ENCODE measurements around the gene ZNF469.
"Not testable (repeated sequence)": the region's sequence is repeated elsewhere in the genome, so short reads cannot be mapped to it uniquely, and the experiment has no call there.

Gene ZNF469

DNA sequence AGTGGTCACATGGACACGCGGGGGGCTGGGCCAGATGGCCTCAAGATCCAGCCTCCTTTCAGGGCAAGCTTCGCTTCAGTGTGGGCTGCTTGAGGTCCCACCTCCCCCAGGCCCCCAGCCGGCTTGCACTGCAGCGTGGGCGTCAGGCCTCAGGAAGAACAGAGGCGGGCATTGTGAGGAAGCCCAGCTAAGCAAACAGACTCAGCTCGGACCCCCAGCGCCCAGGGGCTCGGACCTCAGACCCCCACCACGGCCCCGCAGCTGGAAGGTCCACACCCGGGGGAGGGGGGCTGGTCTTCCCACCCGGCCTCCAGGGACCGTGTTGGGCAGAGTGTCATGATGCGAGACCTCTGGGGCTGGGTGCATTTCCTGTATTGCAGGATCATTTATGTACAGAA, 24.7 kb upstream of the ZNF469 start:
- DNase-seq (ENCODE audit: low spot score) (peak; percentile 62), FAIRE-seq (no peak)

DNA sequence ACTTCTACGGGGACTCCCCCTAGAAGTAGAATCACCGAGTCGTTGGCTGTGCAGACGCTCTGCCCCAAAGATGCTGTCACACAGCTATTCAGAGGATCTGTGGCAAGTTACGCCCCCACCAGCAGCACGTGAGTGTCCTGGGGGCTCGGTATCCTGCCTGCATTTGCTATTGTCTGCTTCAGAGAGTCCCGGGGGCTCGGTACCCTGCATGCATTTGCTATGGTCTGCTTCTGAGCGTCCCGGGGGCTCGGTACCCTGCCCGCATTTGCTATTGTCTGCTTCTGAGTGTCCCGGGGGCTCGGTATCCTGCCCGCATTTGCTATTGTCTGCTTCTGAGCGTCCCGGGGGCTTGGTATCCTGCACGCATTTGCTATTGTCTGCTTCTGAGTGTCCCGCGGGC, 23.8 kb upstream of the ZNF469 start:
- DNase-seq (ENCODE audit: low spot score) (no peak), FAIRE-seq (no peak)

DNA sequence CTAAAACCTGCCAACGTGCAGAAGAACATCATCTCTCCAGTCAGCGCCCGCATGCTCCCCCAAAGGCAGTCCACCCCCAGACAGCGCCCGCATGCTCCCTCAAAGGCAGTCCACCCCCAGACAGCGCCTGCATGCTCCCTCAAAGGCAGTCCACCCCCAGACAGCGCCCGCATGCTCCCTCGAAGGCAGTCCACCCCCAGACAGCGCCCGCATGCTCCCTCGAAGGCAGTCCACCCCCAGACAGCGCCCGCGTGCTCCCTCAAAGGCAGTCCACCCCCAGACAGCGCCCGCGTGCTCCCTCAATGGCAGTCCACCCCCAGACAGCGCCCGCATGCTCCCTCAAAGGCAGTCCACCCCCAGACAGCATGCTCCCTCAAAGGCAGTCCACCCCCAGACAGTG, 22.4 kb upstream of the ZNF469 start:
- not testable (repeated sequence) for DNase-seq (ENCODE audit: low spot score); FAIRE-seq

DNA sequence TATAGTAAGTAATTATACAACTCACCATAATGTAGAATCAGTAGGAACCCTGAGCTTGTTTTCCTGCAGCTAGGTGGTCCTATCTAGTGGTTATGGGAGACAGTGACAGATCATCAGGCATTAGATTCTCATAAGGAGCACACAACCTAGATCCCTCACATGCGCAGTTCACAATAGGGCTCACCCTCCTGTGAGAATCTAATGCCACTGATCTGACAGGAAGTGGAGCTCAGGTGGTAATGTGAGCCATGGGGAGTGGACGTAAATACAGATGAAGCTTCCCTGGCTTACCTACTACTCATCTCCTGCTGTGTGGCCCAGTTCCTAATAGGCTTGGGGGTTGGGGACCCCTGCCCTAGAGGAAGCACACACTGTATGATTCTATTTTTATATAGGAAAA, 21.8 kb upstream of the ZNF469 start:
- DNase-seq (ENCODE audit: low spot score) (no peak), FAIRE-seq (no peak)

DNA sequence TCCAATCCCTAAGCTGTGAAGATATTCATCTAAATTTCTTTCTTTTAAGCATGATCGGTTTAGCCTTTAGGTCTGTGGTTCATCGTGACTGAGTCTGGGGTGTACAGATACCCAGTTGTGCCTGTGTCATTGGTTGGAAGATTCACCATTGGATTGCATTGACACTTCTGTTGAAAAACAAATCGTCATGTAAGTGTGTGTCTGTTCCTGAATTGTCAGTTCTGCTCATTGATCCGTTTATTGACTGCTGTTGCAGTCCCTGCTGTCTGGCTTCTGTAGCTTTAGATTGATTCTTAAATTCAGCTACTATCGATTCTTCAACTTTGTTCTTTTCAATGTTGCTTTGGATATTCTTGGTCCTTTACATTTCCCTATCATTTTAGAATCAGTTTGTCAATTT, 21.0 kb upstream of the ZNF469 start:
- DNase-seq (ENCODE audit: low spot score) (no peak), FAIRE-seq (no peak)

DNA sequence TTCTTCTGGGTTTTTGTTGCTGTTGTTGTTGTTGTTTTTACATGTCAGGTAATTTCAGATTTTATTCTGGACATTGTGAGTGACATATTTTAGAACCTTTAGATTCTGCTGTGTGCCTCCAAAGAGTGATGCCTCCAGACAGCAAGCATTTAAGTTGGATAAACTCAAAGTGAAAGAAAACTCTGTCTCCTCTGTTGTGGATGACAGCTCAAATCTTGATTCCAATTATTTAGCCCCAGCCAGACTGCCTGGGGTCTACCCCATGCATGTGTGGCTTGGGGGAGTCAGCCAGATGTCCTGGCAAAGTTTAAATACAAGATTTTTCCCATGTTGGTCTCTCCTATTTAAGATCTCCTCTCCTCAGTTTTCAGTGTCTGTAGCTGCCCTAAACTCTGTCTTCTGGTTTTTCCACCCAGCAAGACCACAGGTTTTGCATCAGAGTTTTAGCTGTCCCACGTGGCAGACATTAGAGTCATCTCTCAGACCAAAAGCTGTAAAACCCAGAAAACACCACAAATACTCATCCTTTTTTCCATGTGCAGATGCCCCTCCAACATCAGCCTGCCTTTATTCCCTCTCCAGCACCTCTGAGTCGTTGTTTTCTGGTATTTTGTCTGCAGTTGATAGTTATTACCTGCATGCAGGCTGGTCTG, 19.4 kb upstream of the ZNF469 start:
- FAIRE-seq, result no peak
- no peak for DNase-seq (ENCODE audit: low spot score)

DNA sequence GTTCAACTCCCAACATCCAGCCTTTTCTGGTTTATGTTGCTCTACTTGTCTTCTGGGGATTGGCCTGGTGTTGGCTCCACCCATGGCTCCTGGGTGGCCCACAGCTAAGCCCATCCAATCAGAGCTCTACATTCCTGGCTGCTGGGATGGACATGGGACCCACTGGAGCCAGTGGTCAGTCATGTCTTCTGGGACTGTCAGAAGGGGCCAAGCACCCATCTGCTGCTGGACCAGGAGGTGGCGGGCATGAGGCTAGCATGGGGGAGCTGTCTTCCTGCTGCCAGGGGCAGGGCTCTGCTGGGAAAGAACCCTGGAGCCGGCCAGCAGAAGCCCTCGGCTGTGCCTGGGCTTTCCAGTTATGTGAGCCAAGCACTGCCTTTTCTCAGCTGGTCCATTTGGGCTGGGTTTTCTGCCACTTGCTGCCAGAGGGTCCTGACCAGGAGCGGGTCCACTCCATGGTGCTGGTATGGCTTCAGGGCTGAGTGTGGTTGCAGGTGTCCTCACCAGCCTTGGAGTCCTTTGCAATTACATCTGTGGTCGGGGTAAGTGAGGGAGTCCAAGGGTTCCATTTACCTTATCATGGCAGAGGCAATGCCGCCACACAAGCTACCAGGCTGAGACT, 17.4 kb upstream of the ZNF469 start:
- no peak for DNase-seq (ENCODE audit: low spot score)
- no peak for FAIRE-seq

DNA sequence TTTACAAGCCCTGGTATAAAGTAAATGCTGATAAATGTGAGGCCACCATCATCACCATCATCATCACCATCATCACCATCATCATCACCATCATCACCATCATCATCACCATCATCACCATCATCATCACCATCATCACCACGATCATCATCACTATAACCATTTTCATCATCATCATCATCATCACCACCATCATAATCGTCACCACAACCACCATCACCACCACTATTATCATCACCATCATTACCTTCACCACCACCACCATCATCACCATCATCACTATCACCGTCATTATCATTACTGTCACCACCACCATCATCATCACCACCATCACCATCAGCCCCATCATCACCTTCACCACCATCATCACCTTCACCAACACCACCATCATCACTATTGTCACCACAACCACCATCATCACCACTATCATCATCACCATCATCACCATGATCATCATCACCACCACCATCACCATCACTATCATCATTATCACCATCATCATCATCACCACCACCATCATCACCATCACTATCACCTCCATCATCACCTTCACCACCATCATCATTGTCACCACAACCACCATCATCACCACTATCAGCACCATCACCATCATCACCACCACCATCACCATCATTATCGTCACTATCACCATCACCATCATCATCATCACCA, 16.6 kb upstream of the ZNF469 start:
- FAIRE-seq, result no peak
- DNase-seq (ENCODE audit: low spot score), result no peak

DNA sequence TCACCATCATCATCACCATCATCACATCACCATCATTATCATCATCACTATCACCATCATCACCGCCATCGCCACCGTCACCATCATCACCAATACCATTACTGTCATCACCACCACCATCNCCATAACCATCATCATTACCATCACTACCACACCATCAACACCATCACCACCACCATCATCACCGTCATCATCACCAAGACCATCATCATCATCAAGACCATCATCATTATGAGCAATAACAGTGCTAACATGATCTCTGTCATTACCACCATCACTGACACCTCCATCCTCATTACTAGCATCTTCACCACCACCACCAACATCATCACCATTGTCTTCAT, 16.1 kb upstream of the ZNF469 start:
- DNase-seq (ENCODE audit: low spot score) (no peak), FAIRE-seq (no peak)

DNA sequence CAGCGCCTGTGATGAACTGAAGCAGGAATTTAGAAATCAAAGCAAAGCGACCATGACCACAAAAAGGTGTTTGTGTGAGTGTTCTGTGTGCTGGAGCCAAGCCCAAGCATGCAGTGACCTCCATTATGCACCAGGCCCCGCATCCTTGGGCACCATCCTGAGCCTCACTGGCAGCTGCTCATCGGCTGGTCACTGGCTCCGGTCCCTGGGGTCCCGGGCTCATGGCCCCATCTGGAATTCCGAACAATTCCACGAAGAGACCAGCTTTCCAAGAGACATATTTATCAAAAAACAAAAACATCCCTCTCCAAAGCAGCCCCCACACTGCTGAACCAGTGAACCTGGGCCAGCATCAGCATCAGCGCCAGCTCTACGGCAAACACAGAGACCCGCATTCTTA, 15.2 kb upstream of the ZNF469 start:
- no peak for FAIRE-seq
- no peak for DNase-seq (ENCODE audit: low spot score)

DNA sequence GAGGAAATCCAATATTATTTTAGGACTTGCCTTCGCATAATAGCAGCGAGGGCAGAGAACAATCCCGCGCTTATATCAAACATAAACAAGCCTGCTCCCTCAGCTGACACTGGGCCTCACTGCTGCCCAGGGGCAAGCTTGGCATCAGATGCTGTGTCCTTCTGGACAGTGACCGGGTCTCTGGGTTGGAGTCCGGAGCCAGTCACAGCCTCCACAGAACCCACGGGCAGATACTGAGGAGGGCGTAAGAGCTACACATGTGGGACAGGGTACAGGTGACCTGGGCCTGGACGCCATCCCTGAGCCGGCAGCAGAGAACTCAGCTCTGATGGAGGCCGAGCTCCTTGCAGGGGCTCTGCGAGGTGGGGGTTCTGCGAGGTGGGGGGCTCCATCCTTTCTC, 14.7 kb upstream of the ZNF469 start:
- no peak for DNase-seq (ENCODE audit: low spot score)
- FAIRE-seq, result no peak

DNA sequence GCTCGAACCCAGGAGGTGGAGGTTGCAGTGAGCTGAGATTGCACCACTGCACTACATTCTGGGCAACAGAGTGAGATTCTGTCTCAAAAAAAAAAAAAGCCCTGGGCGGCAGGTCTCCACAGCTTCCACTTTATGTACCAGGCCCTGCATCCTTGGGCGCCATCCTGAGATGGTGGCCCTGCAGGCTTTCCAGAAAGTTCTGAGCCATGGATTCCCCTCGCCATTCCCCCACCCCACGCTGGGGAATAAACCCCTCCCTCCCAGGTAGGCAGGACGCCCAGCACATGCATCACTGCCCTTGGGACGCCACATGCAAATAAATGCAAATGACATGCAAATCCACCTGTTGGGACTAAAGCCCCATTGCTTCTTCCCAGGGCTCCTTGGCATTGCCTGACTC, 13.8 kb upstream of the ZNF469 start:
- DNase-seq (ENCODE audit: low spot score) (no peak), FAIRE-seq (no peak)

DNA sequence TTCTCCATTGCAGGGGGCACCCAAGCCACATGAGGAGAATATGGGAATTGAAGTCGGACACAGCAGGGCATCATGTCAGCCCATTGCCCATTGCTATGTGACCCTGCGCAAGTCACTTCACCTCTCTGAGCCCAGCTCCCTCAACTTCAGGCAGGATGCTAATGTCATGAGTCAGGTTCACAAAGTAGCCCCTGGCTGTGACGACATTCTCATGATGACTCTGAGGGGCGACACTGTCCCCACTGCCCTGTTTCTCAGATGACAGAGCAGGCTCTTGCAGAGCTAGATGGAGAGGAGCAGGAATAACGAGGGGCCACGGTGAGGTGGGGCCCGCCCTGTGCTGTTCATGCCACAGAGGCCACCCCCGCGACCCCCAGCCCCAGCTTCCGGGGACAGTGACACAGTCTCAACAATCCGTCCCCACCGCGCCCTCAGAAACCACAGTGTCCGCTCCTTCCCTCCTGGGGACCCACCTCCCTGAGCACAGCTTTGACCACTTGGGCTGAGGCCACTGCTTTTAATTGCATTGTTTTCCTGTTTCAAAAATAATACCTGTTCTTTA, 13.2 kb upstream of the ZNF469 start:
- no peak for DNase-seq (ENCODE audit: low spot score)
- no peak for FAIRE-seq

DNA sequence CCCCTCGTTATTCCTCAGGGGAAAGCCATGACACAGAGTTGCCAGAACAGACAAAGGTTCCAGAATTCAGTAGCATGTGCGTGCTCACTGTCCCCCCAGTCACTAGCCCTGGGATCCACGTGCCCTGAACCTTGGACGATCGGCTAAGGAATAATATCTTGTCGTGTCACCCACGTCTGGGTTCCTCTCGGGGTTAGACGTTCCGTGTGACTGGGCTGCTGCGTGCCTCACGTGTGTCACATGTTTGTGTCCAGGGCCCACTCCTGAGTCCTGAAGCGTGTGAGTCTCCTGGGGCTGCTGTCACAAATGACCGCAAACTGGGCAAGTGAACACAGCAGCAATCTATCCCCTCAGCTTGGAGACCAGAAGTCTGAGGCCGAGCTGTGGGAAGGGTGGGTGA, 12.4 kb upstream of the ZNF469 start:
- DNase-seq (ENCODE audit: low spot score) (no peak), FAIRE-seq (no peak)

DNA sequence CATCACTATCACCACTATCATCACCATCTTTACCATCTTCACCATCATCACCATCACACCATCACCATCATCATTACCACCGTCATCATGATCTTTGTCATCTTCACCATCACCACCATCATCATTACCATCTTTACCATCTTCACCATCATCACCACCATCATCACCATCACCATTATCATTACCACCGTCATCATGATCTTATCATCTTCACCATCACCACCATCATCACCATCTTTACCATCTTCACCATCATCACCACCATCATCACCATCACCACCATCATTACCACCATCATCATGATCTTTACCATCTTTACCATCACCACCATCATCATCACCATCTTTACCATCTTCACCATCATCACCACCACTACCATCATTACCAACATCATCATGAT, 10.2 kb upstream of the ZNF469 start:
- no peak for DNase-seq (ENCODE audit: low spot score)
- FAIRE-seq, result no peak

DNA sequence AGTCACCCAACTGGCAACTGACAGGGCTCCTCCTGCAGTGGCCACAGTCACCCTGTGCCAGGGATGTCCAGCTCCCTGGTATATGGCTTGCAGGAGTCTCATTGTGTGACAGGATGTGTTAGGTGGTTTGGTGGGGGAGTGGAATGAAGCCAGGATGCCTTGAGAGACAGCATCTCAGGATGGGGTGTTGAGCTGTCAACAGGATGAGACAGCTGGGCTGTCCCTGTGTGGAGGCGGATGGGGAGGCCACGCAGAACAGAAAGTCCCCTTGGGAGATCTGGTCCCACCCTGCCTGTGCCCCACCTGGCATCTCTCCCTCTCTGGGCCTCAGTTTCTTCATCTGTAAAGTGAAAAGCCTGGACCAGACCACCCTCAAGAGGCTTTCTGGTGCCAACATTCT, 9.5 kb upstream of the ZNF469 start:
- DNase-seq (ENCODE audit: low spot score) (no peak), FAIRE-seq (no peak)

DNA sequence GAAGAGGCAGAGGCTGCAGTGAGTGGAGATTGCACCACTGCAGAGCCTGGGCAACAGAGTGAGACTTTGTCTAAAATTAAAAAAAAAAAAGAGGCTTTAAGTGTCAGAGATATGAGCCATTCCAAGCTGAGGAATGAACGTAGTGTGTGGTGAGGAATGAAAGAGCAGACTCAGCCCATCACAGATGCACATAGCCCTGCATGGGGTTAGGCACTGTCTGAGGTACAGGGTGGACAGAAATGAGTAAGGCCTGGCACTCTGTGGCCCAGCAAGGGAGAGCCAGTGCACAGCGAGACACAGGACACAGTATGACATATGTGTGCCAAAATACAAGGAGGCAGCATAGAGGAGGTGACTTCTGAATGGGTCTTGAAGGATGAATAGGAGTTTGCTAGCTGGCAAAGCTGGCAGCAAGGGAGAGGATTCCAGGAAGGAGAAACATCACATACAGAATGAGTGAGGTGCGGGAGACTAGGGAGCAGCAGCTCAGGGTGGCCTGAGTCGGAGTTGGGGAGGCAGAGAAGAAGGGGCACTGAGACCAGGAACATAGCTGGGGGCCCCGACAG, 8.7 kb upstream of the ZNF469 start:
- DNase-seq (ENCODE audit: low spot score) (no peak), FAIRE-seq (no peak)

DNA sequence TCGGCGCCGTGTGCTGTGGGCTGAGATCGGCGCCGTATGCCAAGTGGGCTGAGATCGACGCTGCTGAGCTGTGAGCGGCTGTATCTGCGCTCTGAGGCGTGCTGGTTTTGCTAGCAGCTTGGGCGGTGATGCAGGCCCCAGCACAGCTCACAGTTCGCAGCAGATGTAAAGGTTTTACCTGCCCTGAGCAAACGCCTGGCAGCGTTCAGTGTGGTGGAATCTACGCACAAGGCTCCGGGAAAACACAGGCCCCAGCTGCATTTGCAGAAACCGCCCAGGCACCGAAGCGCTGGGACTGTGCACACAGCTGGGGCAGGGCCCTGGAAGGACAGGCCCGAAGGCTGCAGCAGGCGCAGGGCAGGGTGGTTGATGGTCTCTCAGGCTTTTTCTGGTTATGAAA, 8.0 kb upstream of the ZNF469 start:
- FAIRE-seq (no peak), DNase-seq (ENCODE audit: low spot score) (no peak)

DNA sequence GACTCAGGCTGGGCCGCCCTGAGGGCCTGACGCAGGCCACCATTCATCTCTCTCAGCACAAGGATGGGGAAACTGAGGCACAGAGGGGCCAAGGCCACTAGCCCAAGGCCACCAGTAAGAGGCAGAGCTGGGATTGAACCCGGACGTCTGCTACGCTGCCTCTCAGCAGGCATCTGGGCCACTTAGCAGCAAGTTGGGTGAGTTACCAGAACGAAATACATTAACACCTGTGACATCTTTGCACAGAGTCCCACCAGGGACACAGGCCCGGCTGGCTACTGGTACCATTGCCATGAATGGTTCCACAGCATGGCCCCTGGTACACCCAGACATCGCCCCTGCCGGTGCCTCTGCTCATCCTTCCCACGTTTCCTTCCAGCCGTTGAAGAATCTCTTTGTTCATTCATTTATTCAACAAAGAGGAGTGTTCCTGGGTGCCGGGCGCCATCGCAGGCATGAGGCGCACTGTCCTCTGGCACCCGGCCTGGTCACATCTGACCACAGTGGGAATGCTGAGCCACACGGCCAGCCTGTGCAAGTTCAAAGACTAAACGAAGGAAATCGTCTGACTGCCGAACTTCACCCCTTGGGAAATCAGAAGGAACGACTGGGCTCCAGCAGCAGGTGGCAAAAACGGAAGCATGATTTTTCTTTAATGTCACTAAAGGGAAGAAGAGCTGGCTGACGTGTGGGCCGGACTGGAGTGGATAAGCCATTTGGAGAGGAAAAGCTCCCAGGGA, 7.4 kb upstream of the ZNF469 start:
- no peak for DNase-seq (ENCODE audit: low spot score)
- no peak for FAIRE-seq

DNA sequence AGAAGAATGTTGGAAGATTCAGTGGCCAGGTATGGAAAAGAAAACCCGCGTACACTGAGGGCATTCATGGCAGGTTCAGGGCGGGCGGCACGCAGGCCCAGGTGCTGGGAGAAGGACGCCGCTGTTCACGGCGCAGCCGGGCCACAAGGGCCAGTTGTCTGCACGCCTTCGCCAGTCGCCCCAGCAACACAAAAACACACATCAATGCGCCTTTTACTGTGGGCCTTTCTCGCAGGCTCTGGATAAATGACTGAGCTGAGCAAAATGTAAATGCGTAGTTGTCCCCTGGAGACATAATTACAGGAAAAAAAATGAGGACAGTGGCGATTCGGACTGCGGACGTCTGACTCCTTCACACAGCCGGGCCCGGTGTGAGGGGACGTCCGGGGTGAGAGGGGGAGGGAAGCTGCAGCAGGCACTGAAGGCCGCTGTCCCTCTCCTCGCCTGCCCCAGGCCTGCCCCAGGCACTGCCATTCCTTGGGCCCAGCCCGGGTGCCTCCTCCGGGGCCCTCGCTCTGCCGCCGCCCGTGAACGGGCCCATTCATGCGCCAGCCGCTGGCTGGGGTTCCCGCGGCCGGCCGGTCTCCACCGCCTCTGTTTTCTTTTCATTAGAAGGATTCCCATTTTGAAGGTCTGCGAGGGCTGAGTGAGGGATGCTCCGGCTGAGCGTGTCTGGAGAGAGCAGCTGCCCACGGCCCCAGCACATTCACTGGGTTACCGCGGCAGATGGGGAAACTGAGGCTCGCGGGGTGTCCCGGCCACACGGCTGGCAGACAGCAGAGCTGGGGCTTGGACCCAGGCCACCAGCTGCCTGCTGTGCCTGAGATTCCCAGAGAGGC, 6.5 kb upstream of the ZNF469 start:
- FAIRE-seq (no peak), DNase-seq (ENCODE audit: low spot score) (no peak)

Data from urothelium cell line (cell line).